Activated gamma-delta T cell (primary cell): Measurements from ENCODE around the gene PXK.
"Not testable (repeated sequence)": the region's sequence is repeated elsewhere in the genome, so short reads cannot be mapped to it uniquely, and the experiment has no call there.

Experiments
- DNase-seq: peaks from one replicate; lab custom pipeline; 2025; lab: John Stamatoyannopoulos, UW

PXK gene

GRCh38 chr3:58323529-58324390 is 8.9 kb upstream of the PXK start:
- DNase-seq, result no peak

GRCh38 chr3:58324391-58325390 is 8.0 kb upstream of the PXK start:
- no peak for DNase-seq

GRCh38 chr3:58325525-58325992 is 7.1 kb upstream of the PXK start:
- no peak for DNase-seq

GRCh38 chr3:58326267-58326900 is 6.3 kb upstream of the PXK start:
- no peak for DNase-seq

GRCh38 chr3:58329150-58329921 is 3.4 kb upstream of the PXK start:
- DNase-seq, result no peak

GRCh38 chr3:58329922-58330413 is 2.7 kb upstream of the PXK start:
- no peak for DNase-seq

- DNase-seq, result no peak
Measured at GRCh38 chr3:58331593-58332152, 1.0 kb upstream of the PXK start.

GRCh38 chr3:58333206-58334012 is 717 bp downstream of the PXK start:
- peak; percentile 8 for DNase-seq

- no peak for DNase-seq
Measured at GRCh38 chr3:58334013-58334321, 1.3 kb downstream of the PXK start.

GRCh38 chr3:58334506-58334884 is 1.8 kb downstream of the PXK start:
- no peak for DNase-seq

GRCh38 chr3:58335652-58335947 is 2.9 kb downstream of the PXK start:
- DNase-seq, result no peak

GRCh38 chr3:58336135-58336882 is 3.6 kb downstream of the PXK start:
- no peak for DNase-seq

- DNase-seq, result no peak
Measured at GRCh38 chr3:58337190-58337589, 4.5 kb downstream of the PXK start.

GRCh38 chr3:58339146-58339545 is 6.5 kb downstream of the PXK start:
- not testable (repeated sequence) for DNase-seq

GRCh38 chr3:58340594-58341244 is 8.0 kb downstream of the PXK start:
- no peak for DNase-seq

GRCh38 chr3:58341376-58341775 is 8.7 kb downstream of the PXK start:
- no peak for DNase-seq

- DNase-seq, result no peak
Measured at GRCh38 chr3:58342676-58343075, 10.0 kb downstream of the PXK start.

GRCh38 chr3:58345457-58345856 is 12.8 kb downstream of the PXK start:
- no peak for DNase-seq

- DNase-seq, result no peak
Measured at GRCh38 chr3:58346368-58346767, 13.7 kb downstream of the PXK start.
